ENCODE measurements around the gene KMT2E. TPM values are rescaled to one million over a fixed set of nuclear protein-coding genes. Genes with fewer than 3 reads are reported as not detected.

KMT2E gene
- total RNA-seq, 4 donors from 2014 or later, result 96.9 to 156 (median 110) TPM

GRCh38 chr7:105000200-105000599, 13.8 kb upstream of the KMT2E start:
- TF ChIP-seq, protein P1, sequence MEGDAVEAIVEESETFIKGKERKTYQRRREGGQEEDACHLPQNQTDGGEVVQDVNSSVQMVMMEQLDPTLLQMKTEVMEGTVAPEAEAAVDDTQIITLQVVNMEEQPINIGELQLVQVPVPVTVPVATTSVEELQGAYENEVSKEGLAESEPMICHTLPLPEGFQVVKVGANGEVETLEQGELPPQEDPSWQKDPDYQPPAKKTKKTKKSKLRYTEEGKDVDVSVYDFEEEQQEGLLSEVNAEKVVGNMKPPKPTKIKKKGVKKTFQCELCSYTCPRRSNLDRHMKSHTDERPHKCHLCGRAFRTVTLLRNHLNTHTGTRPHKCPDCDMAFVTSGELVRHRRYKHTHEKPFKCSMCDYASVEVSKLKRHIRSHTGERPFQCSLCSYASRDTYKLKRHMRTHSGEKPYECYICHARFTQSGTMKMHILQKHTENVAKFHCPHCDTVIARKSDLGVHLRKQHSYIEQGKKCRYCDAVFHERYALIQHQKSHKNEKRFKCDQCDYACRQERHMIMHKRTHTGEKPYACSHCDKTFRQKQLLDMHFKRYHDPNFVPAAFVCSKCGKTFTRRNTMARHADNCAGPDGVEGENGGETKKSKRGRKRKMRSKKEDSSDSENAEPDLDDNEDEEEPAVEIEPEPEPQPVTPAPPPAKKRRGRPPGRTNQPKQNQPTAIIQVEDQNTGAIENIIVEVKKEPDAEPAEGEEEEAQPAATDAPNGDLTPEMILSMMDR (IDR thresholded peaks at IDR 0.05; ENCODE audit: low read depth), result no peak

GRCh38 chr7:105000927-105001336, 13.1 kb upstream of the KMT2E start:
- TF ChIP-seq, protein P1 (IDR thresholded peaks at IDR 0.05; ENCODE audit: low read depth), result no peak

DNA sequence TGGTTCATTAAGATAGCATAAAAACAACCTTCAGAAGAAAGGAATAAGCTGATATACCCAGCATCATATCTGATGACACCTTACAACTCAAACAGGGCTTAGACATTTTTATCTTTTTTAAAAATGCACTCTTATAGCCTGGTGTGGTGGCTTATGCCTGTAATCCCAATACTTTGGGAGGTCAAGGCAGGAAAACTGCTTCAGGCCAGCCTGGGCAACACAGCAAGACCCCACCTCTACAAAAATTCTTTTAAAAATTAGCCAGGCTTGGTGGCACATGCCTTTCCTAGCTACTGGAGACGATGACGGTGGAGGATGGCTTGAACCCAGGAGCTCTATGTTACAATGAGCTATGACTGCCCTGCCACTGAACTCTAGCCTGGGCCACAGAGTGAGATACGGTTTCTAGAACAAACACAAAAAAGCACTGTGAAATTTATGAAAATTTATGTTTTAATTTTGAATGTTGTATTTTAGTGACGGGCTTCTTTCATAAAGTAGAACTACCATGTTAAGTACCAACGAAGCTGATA, 12.3 kb upstream of the KMT2E start:
- TF ChIP-seq, protein P1 (IDR thresholded peaks at IDR 0.05; ENCODE audit: low read depth), result no peak

DNA sequence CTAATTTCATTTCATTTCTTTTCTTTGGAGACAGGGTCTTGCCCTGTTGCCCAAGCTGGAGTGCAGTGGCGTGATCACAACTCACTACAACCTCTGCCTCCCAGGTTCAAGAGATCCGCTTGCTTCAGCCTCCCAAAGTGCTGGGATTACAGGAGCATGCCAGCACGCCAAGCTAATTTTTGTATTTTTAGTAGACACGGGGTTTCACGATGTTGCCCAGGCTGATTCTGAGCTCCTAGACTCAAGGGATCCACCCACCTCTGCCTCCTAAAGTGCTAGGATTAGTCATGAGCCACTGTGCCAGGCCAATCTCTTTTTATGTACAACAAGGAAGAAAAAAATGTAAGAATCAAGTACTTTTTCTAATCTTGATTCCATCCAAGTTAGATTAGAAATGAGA, 10.7 kb upstream of the KMT2E start:
- TF ChIP-seq, protein P1 (IDR thresholded peaks at IDR 0.05; ENCODE audit: low read depth), result no peak

GRCh38 chr7:105003872-105004510, 10.0 kb upstream of the KMT2E start:
- TF ChIP-seq, protein P1 (IDR thresholded peaks at IDR 0.05; ENCODE audit: low read depth), result no peak

DNA sequence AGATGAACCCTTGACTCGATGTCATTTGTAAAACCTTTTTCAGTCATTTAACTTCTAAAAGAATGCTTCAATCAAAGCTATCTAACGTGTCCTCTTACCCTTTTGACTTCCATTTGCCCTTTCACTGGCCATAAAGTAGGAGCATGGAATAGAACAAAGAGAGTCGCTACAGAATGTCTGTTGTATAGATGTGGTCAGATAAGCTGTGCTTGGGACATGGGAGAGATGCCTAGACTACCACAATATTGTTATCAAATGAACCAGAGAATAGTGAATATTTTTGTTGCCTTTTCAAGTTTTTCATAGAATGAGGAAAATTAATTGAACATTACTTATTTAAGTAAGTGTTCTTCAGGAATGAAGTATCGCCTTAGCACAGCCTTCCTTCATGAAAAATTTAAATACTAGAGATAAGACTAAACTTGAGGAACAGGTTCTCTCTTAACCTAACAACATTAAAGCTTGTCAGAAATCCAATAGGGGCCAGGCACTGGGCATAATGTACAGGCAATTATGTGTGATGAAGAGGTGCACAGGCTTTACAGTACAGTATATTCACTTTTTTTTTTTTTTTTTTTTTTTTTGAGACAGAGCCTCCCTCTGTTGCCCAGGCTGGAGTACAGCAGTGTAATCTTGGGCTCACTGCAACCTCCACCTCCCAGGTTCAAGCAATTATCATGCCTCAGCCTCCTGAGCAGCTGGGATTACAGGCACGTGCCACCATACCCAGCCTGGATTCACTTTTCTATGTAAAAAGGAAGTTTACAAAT, 7.5 kb upstream of the KMT2E start:
- TF ChIP-seq, protein P1 (IDR thresholded peaks at IDR 0.05; ENCODE audit: low read depth), result no peak

DNA sequence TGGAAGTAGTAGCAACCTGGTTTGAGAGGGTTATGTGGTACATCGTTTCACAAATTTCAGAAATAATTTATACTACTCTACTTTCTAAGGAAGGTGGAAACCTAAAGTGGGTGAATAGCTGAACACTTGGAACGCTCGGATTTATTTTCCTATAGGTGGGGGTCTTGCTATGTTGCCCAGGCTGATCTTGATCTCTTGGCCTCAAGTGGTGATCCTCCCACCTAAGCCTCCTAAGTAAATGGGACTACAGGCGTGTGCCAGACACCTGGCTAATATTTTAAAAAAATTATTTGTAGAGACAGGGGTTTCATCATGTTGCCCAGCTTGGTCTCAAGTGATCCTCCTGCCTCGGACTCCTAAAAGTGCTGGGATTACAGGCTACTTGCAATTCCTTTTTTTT, 6.7 kb upstream of the KMT2E start:
- TF ChIP-seq, protein P1 (IDR thresholded peaks at IDR 0.05; ENCODE audit: low read depth), result no peak
